IMR-90 (cell line): ENCODE measurements around the gene BTBD1. TPM values are rescaled to one million over a fixed set of nuclear protein-coding genes. Genes with fewer than 3 reads are reported as not detected.

Experiments
- ATAC-seq: fragments of 200-7000 bp; cut with Tn5 transposase; 2 replicates; pipeline ENCODE4 v1.9.1; 2020; ENCODE audit warnings: low read depth, mild to moderate bottlenecking, moderate library complexity
- BruUV-seq: library from RNA; stranded (reverse); fragments of 400-500 nt; replicated peaks from 2 replicates; lab custom pipeline; 2021; lab: Mats Ljungman, UMichigan
- CTCF ChIA-PET: fragments of 300-600 bp; formaldehyde crosslinking; extraction: SDS; loops from one replicate; lab custom pipeline; 2021; ENCODE audit warnings: antibody characterized with exemption; lab: Yijun Ruan, JAX
- POLR2A ChIA-PET: fragments of 300-600 bp; sonication (Branson Sonifier 250); formaldehyde crosslinking; loops from one replicate; lab custom pipeline; 2022; ENCODE audit warnings: antibody characterized with exemption; ENCODE audit not compliant: unreplicated experiment; lab: Charles Lee
- DNase-seq: peaks from one replicate; pipeline ENCODE4 v3.0.0; 2013
- H2AFZ ChIP-seq: replicated peaks from 2 replicates; pipeline ENCODE3; 2013; ENCODE audit warnings: low read length, mild to moderate bottlenecking; ENCODE audit not compliant: poor library complexity
- H2AK5ac ChIP-seq: 2 replicates; pipeline ENCODE4 v1.6.1; 2013; ENCODE audit warnings: low read depth, low read length, inconsistent platforms
- H2AK9ac ChIP-seq: replicated peaks from 2 replicates; pipeline ENCODE3; 2013; ENCODE audit warnings: mild to moderate bottlenecking, low read depth, low read length, moderate library complexity; ENCODE audit not compliant: poor library complexity
- H2BK120ac ChIP-seq: 2 replicates; pipeline ENCODE4 v1.6.1; 2013; ENCODE audit warnings: low read depth, low read length, inconsistent platforms
- H2BK15ac ChIP-seq: 3 replicates; pipeline ENCODE4 v1.6.1; 2013; ENCODE audit warnings: low read depth, low read length, inconsistent platforms
- H2BK20ac ChIP-seq: 2 replicates; pipeline ENCODE4 v1.6.1; 2013; ENCODE audit warnings: low read depth, mild to moderate bottlenecking, inconsistent platforms, low read length, moderate library complexity
- H2BK5ac ChIP-seq: 2 replicates; pipeline ENCODE4 v1.6.1; 2013; ENCODE audit warnings: mild to moderate bottlenecking, low read depth, low read length, inconsistent platforms; ENCODE audit not compliant: poor library complexity, severe bottlenecking
- H3K14ac ChIP-seq: replicated peaks from 2 replicates; pipeline ENCODE4 v1.6.1; 2013; ENCODE audit warnings: low read depth, low read length, inconsistent platforms
- H3K18ac ChIP-seq: 2 replicates; pipeline ENCODE4 v1.6.1; 2013; ENCODE audit warnings: low read depth, low read length, control low read depth
- H3K23ac ChIP-seq: 2 replicates; pipeline ENCODE4 v1.6.1; 2013; ENCODE audit warnings: low read depth, low read length, inconsistent platforms
- H3K27ac ChIP-seq: 2 replicates; pipeline ENCODE4 v1.5.1; 2013; ENCODE audit warnings: mild to moderate bottlenecking, control low read depth, low read length; ENCODE audit not compliant: insufficient read depth
- H3K27me3 ChIP-seq: 2 replicates; pipeline ENCODE4 v1.6.1; 2013; ENCODE audit warnings: low read length; ENCODE audit not compliant: control insufficient read depth, insufficient read depth
- H3K36me3 ChIP-seq: 2 replicates; pipeline ENCODE4 v1.6.1; 2013; ENCODE audit warnings: low read length, mixed read lengths; ENCODE audit not compliant: control insufficient read depth, insufficient read depth
- H3K4ac ChIP-seq: 2 replicates; pipeline ENCODE4 v1.6.1; 2013; ENCODE audit warnings: low read depth, low read length, inconsistent platforms
- H3K4me1 ChIP-seq: 2 replicates; pipeline ENCODE4 v1.6.1; 2013; ENCODE audit warnings: low read length, mixed read lengths; ENCODE audit not compliant: control insufficient read depth, insufficient read depth
- H3K4me2 ChIP-seq: 2 replicates; pipeline ENCODE4 v1.6.1; 2013; ENCODE audit warnings: low read depth, mild to moderate bottlenecking, control low read depth, low read length, moderate library complexity
- H3K4me3 ChIP-seq: 2 replicates; pipeline ENCODE4 v1.5.1; 2013; ENCODE audit warnings: low read depth, mild to moderate bottlenecking, control low read depth, low read length, moderate library complexity; ENCODE audit not compliant: insufficient read depth
- H3K56ac ChIP-seq: 2 replicates; pipeline ENCODE4 v1.6.1; 2013; ENCODE audit warnings: low read length, inconsistent platforms; ENCODE audit not compliant: insufficient read depth; ENCODE audit errors: extremely low read depth
- H3K79me1 ChIP-seq, 2 experiments: 2 replicates each; pipeline ENCODE4 v1.6.1; 2013; ENCODE audit warnings: low read length in 2 of 2, inconsistent platforms in 1 of 2, low read depth in 1 of 2
- H3K9ac ChIP-seq: 2 replicates; pipeline ENCODE4 v1.6.1; 2013; ENCODE audit warnings: low read depth, low read length, control low read depth
- H3K9me1 ChIP-seq: 2 replicates; pipeline ENCODE4 v1.6.1; 2013; ENCODE audit warnings: low read length, inconsistent platforms; ENCODE audit not compliant: insufficient read depth
- H3K9me3 ChIP-seq: 2 replicates; pipeline ENCODE4 v1.6.1; 2013; ENCODE audit warnings: low read length; ENCODE audit not compliant: control insufficient read depth, insufficient read depth
- H4K20me1 ChIP-seq: 2 replicates; pipeline ENCODE4 v1.6.1; 2013; ENCODE audit warnings: low read length, inconsistent platforms; ENCODE audit not compliant: insufficient read depth
- H4K5ac ChIP-seq: 2 replicates; pipeline ENCODE4 v1.6.1; 2013; ENCODE audit warnings: mild to moderate bottlenecking, low read depth, low read length, control low read depth
- H4K8ac ChIP-seq, 2 experiments: 2 replicates each; pipeline ENCODE4 v1.6.1; 2013; ENCODE audit warnings: low read depth in 2 of 2, low read length in 2 of 2, control low read depth in 1 of 2, inconsistent platforms in 1 of 2
- H4K91ac ChIP-seq: 2 replicates; pipeline ENCODE4 v1.6.1; 2013; ENCODE audit warnings: low read depth, low read length, inconsistent platforms; ENCODE audit not compliant: insufficient read depth
- BHLHE40 ChIP-seq: fragments of 150-350 bp; IDR thresholded peaks from 2 replicates; pipeline ENCODE4 v1.6.1; 2016; ENCODE audit warnings: mild to moderate bottlenecking, low read depth, low read length
- CEBPB ChIP-seq: IDR thresholded peaks from 2 replicates; pipeline ENCODE4 v1.6.1; 2012; ENCODE audit warnings: low read depth, low read length, improper control_type of control experiment
- CHD1 ChIP-seq: IDR thresholded peaks from 2 replicates; pipeline ENCODE4 v1.6.1; 2012; ENCODE audit warnings: low read depth, low read length, improper control_type of control experiment
- FOS ChIP-seq: fragments of 150-350 bp; IDR thresholded peaks from 2 replicates; pipeline ENCODE4 v1.6.1; 2016; ENCODE audit warnings: low read depth, low read length
- MAFK ChIP-seq: IDR thresholded peaks from 2 replicates; pipeline ENCODE4 v1.6.1; 2012; ENCODE audit warnings: low read depth, low read length, improper control_type of control experiment
- MAZ ChIP-seq: IDR thresholded peaks from 2 replicates; pipeline ENCODE4 v1.6.1; 2012; ENCODE audit warnings: low read depth, mild to moderate bottlenecking, low read length, improper control_type of control experiment, moderate library complexity, borderline replicate concordance
- MXI1 ChIP-seq: IDR thresholded peaks from 2 replicates; pipeline ENCODE4 v1.6.1; 2012; ENCODE audit warnings: low read depth, mild to moderate bottlenecking, low read length, moderate library complexity, borderline replicate concordance
- NFE2L2 ChIP-seq: fragments of 150-350 bp; IDR thresholded peaks from 2 replicates; pipeline ENCODE4 v1.6.1; 2016; ENCODE audit warnings: low read depth, mild to moderate bottlenecking, low read length
- POLR2A ChIP-seq: IDR thresholded peaks from 2 replicates; pipeline ENCODE4 v1.6.1; 2012; ENCODE audit warnings: mild to moderate bottlenecking, low read depth, low read length
- RAD21 ChIP-seq: IDR thresholded peaks from 2 replicates; pipeline ENCODE4 v1.6.1; 2012; ENCODE audit warnings: low read length, improper control_type of control experiment
- RCOR1 ChIP-seq: IDR thresholded peaks from 2 replicates; pipeline ENCODE4 v1.6.1; 2012; ENCODE audit warnings: mild to moderate bottlenecking, low read length, improper control_type of control experiment; ENCODE audit not compliant: insufficient replicate concordance
- RFX5 ChIP-seq: IDR thresholded peaks from 2 replicates; pipeline ENCODE4 v1.8.0; 2012; ENCODE audit warnings: low read depth, mild to moderate bottlenecking, low read length, moderate library complexity
- SMC3 ChIP-seq: fragments of 150-350 bp; IDR thresholded peaks from 2 replicates; pipeline ENCODE4 v1.6.1; 2016; ENCODE audit warnings: low read depth, mild to moderate bottlenecking, antibody characterized with exemption, low read length, moderate library complexity
- WGBS, 2 experiments: methylation state at CpG; one replicate each; pipeline versions ENCODE4 v1.1.5 to v1.1.7; 2013; ENCODE audit warnings: missing lambda C conversion rate in 2 of 2; ENCODE audit not compliant: insufficient read length in 1 of 2; ENCODE audit errors: extremely low coverage in 2 of 2; 5-methylcytosine and 5-hydroxymethylcytosine counted together
- dilution Hi-C: fragments of 300-500 bp; cut with HindIII; formaldehyde crosslinking; loops from one replicate; pipeline ENCODE4 v1.14.3; 2018; ENCODE audit warnings: low sequenced_read_pairs; ENCODE audit not compliant: unreplicated experiment
- in situ Hi-C: fragments of 300-500 bp; cut with MboI; formaldehyde crosslinking; loops from 3 replicates; pipeline ENCODE4 v1.14.3; 2019; ENCODE audit warnings: low sequenced_read_pairs, inconsistent platforms, mixed read lengths
- intact Hi-C: fragments of 100-400 bp; cut with micrococcal nuclease; formaldehyde crosslinking; loops from 2 replicates; pipeline ENCODE4 v1.10.0; 2022
- polyA plus RNA-seq, 3 experiments: library from polyadenylated mRNA; depleted of rRNA; stranded (reverse); fragments of >200 nt; gene quantifications; 2 replicates each; pipeline ENCODE4 v1.2.3, GENCODE V29; 2012; ENCODE audit warnings: low replicate concordance in 1 of 3
- total RNA-seq: library from RNA; depleted of rRNA; stranded (reverse); fragments of >200 nt; gene quantifications from 2 replicates; pipeline ENCODE4 v1.2.3, GENCODE V29; 2012
- TF ChIP-seq, protein P1 (sequence below): fragments of 150-350 bp; IDR thresholded peaks from 2 replicates; pipeline ENCODE4 v1.6.1; 2016; ENCODE audit warnings: low read depth, mild to moderate bottlenecking, low read length, moderate library complexity, borderline replicate concordance
- TF ChIP-seq, protein P2 (sequence below): fragments of 150-350 bp; IDR thresholded peaks from 2 replicates; pipeline ENCODE4 v1.6.1; 2017; ENCODE audit warnings: mild to moderate bottlenecking, antibody characterized with exemption, low read length, low read depth
- TF ChIP-seq, protein P3 (sequence below): conservative IDR thresholded peaks from 2 replicates; pipeline ENCODE4 v1.5.1; 2012; ENCODE audit warnings: mild to moderate bottlenecking, low read depth, low read length, improper control_type of control experiment

BTBD1 gene
- total and polyA plus RNA-seq, 2 of the 4 experiments (the other 2 are of a cell fraction): 39.3 to 78.7 TPM

DNA sequence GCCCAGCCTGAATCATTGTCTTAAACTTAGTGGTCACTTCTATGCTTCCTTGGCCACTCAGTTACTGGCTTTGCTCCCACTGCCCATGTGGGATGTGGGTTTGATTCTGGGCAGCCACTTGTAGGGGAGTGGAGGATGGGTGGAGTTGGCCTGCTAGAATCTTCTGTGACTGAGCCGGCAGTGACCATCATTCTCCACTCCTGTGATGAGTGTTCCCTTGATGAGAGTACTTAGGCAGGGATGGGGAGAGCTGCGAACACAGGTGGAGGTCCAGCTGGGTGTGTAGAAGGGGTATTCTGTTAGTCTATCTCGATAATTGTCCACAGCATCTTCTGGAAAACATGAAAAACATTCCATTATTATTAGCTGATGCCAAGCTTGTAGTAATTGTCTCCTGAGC lies 48.4 kb upstream of the BTBD1 start:
- no peak overlapping the region for H2AK5ac ChIP-seq
- no peaks in the 10 kb centered on the region for H3K9me3 ChIP-seq
- H3K36me3 ChIP-seq: no peaks in the 10 kb centered on the region; the same call in none of the 2 replicates
- peaks cover 28% of the 10 kb centered on the region for H3K9me1 ChIP-seq
- H2BK15ac ChIP-seq: no peak overlapping the region
- no CpG with 5 or more reads among the region's 3 CpGs for WGBS, 2 experiments
- no peak overlapping the region for H2BK120ac ChIP-seq
- no peak overlapping the region for H3K4ac ChIP-seq
- no peak overlapping the region for H3K23ac ChIP-seq
- dilution Hi-C loops (no loop called here), in situ Hi-C loops (no loop called here), intact Hi-C loops (no loop called here)
- CTCF ChIA-PET: no interaction called here
- ATAC-seq (no peak), DNase-seq (no peak)
- H4K5ac ChIP-seq: no peak overlapping the region
- no peak overlapping the region for H3K14ac ChIP-seq
- TF ChIP-seq RFX5 (no peak), MAZ (no peak), POLR2A (no peak), FOS (no peak), BHLHE40 (no peak), MXI1 (no peak), MAFK (no peak), CEBPB (no peak), RCOR1 (no peak), CHD1 (no peak), NFE2L2 (no peak), SMC3 (no peak), RAD21 (no peak)
- TF ChIP-seq, protein P1, sequence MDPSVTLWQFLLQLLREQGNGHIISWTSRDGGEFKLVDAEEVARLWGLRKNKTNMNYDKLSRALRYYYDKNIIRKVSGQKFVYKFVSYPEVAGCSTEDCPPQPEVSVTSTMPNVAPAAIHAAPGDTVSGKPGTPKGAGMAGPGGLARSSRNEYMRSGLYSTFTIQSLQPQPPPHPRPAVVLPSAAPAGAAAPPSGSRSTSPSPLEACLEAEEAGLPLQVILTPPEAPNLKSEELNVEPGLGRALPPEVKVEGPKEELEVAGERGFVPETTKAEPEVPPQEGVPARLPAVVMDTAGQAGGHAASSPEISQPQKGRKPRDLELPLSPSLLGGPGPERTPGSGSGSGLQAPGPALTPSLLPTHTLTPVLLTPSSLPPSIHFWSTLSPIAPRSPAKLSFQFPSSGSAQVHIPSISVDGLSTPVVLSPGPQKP: no peak
- TF ChIP-seq, protein P2, sequence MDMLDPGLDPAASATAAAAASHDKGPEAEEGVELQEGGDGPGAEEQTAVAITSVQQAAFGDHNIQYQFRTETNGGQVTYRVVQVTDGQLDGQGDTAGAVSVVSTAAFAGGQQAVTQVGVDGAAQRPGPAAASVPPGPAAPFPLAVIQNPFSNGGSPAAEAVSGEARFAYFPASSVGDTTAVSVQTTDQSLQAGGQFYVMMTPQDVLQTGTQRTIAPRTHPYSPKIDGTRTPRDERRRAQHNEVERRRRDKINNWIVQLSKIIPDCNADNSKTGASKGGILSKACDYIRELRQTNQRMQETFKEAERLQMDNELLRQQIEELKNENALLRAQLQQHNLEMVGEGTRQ: no peak
- TF ChIP-seq, protein P3, sequence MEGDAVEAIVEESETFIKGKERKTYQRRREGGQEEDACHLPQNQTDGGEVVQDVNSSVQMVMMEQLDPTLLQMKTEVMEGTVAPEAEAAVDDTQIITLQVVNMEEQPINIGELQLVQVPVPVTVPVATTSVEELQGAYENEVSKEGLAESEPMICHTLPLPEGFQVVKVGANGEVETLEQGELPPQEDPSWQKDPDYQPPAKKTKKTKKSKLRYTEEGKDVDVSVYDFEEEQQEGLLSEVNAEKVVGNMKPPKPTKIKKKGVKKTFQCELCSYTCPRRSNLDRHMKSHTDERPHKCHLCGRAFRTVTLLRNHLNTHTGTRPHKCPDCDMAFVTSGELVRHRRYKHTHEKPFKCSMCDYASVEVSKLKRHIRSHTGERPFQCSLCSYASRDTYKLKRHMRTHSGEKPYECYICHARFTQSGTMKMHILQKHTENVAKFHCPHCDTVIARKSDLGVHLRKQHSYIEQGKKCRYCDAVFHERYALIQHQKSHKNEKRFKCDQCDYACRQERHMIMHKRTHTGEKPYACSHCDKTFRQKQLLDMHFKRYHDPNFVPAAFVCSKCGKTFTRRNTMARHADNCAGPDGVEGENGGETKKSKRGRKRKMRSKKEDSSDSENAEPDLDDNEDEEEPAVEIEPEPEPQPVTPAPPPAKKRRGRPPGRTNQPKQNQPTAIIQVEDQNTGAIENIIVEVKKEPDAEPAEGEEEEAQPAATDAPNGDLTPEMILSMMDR: no peak
- peaks cover 3% of the 10 kb centered on the region; the same call in 1 of the 2 replicates for H4K20me1 ChIP-seq
- no peak overlapping the region for H2AK9ac ChIP-seq
- no peak overlapping the region for H2AFZ ChIP-seq
- no TSS peak for BruUV-seq
- no peak overlapping the region for H4K8ac ChIP-seq
- H3K18ac ChIP-seq: no peak overlapping the region
- no peak overlapping the region for H2BK20ac ChIP-seq
- H3K9ac ChIP-seq: no peak overlapping the region
- H3K27ac ChIP-seq: no peak overlapping the region
- no peak overlapping the region for H3K4me3 ChIP-seq
- POLR2A ChIA-PET: no interaction called here
- H4K91ac ChIP-seq: no peak overlapping the region
- H3K79me1 ChIP-seq: peaks cover 0 to 22% of the 10 kb centered on the region in 2 experiments; a peak in 2 of 4 replicates
- no peak overlapping the region for H3K4me2 ChIP-seq
- H3K4me1 ChIP-seq: peaks cover 12% of the 10 kb centered on the region
- no peaks in the 10 kb centered on the region for H3K27me3 ChIP-seq
- H2BK5ac ChIP-seq: no peak overlapping the region
- no peak overlapping the region for H3K56ac ChIP-seq
